Endothelial cell of hepatic sinusoid (primary cell): ENCODE measurements around the gene TBRG4.

Experiments used
- in situ Hi-C: cut with HindIII; loops from 2 replicates; pipeline ENCODE4 v1.10.0; 2017; ENCODE audit warnings: low sequenced_read_pairs

Gene TBRG4

DNA sequence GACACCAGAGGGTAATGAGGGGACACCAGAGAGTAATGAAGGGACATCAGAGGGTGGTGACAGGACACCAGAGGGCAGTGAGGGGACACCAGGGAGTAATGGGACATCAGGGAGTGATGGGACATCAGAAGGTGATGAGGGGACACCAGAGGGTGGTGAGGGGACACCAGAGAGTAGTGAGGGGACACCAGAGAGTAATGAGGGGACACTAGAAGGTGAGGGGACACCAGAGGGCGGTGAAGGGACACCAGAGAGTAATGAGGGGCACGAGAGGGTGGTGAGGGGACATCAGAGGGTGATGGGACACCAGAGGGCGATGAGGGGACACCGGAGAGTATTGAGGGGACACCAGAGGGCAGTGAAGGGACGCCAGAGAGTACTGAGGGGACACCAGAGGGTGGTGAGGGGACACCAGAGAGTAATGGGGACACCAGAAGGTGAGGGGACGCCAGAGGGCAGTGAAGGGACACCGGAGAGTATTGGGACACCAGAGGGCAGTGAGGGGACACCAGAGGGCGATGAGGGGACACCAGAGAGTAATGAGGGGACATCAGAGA is 33.3 kb downstream of the TBRG4 start:
- in situ Hi-C loops, result loop anchor here (5.0 kb wide), 1 partner anchor 41 kb away; no protein-coding TSS in a partner anchor

DNA sequence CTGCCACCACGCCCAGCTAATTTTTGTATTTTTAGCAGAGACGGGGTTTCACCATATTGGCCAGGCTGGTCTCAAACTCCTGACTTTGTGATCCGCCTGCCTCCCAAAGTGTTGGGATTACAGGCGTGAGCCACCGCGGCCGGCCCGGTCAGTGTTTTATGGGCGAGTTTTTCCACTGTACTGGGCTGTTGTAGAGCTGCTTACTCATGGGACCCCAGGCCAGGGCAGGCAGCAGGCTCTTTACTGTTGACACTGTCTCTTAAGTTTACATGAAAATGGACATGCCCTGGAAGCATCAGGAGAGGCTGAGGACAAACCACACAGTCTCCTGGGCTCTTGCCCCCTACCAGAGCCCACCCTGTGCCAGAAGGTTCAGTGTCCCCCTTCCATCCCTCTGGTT is 33.9 kb downstream of the TBRG4 start:
- in situ Hi-C loops, result loop anchor here (5.0 kb wide), 1 partner anchor 40 kb away; no protein-coding TSS in a partner anchor

DNA sequence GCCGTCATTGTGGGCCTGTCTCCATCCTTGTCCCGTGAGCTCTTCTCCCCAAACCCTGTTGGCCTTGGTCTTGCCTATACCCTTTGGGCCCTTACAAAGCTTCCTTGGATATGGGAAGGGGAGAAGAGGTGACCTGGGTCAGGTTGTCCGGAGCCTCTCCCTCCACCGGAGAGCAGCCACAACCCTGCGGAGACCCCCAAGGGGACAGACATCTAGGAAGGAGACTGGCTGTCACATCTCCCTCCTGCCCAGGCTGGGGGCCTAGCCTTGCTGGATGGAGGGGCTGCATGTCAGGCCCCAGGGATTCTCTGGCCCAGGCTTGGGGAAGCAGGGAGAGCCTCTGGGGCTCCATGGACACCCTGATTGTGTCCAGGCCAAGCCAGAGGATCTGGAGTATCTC is 34.6 kb downstream of the TBRG4 start:
- in situ Hi-C loops, result loop anchor here (5.0 kb wide), 1 partner anchor 40 kb away; no protein-coding TSS in a partner anchor

DNA sequence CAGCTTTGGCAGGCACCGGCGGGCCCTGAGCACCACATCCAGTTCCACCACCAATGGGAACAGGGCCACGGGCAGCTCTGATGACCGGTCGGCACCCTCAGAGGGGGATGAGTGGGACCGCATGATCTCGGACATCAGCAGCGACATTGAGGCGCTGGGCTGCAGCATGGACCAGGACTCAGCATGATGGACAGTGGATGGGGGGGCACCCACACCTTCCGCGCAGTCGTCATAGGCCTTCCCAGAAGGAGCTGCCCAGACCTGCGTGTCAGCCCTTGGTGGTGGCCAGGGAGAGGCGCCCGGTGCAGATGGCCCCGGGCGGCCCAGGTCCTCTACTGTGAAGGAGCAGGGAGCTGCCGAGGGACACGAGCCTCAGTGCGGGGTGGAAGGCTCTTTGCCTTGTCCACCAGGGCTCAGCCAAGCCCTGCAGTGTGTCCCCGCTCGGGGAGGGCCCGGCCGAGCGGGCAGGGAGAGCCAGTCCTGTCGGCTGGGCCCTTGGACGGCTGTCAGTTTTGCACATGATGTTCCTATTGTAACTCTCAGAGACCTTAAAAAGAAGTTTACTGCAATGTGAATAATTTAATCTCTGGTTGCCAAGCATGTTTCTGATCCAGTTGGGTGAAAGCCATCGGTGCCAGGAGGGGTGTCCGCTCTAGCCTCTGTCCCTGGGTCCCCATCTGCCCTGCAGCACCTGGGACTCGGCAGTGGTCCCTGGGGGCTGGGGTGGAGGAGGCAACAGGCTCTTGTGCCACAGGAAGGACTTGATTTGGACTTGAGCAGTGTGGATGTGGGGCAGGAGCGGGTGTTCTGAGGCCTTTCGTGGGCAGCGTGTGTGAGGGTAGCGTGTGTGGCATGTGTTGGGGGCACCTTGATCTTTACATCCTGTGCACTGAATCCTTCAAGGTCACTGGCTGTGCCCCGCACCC is 35.4 kb downstream of the TBRG4 start:
- in situ Hi-C loops, result loop anchor here (5.0 kb wide), 1 partner anchor 39 kb away; no protein-coding TSS in a partner anchor

DNA sequence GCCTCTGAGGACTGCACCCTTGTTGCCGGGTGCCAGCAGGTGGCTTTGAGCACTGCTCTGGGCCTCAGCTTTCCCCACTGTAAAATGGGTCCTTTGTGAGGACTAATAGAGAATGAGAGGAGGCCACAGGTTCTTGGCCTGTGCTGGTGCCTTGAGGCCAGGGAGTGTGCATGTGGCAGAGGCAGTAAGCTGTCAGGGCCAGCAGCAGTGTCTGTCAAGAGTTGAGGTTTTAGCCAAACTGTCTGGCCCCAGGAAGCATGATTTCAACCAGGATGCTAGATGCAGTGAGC is 36.2 kb downstream of the TBRG4 start:
- in situ Hi-C loops, result loop anchor here (5.0 kb wide), 1 partner anchor 38 kb away; no protein-coding TSS in a partner anchor

DNA sequence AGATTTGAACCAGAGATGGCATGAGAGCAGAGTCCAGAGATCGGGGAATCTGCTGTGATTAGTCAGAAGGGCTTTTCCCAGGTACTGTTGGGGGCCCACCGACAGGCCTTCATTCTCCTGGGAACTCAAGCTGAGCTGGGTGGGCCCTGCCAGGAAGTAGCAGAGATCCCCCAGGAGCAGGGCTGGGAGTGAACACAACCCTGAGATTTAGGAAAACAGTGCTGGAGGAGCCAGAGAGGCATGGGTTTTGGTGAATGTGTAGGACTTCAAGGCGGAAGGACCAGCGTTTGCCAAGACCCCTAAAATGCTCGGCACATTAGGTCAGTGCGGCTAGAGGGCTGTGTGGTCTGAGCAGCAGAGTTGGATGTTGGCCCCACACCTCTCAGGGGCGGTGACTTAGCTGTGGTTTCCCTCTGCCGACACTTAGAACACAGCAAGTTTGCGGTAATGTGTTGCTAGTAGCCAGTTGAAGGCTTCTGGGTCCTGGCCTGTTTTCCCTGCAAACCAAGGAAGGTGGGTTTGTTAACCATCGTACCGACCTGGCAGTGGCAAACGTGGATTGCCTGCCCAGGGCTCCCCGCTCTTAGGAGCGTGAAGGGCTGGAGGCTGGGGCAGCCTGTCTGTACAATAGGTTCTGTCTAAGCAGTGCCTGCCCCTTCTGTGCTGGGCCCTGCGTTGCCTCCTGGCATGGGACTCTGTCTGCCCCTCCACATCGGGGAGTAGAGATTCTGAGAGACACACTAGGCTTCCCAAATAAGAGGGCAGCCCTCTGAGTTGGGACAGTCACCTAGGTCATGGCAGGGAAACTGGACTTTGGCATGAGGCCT is 36.8 kb downstream of the TBRG4 start:
- in situ Hi-C loops, result loop anchor here (5.0 kb wide), 1 partner anchor 37 kb away; no protein-coding TSS in a partner anchor

DNA sequence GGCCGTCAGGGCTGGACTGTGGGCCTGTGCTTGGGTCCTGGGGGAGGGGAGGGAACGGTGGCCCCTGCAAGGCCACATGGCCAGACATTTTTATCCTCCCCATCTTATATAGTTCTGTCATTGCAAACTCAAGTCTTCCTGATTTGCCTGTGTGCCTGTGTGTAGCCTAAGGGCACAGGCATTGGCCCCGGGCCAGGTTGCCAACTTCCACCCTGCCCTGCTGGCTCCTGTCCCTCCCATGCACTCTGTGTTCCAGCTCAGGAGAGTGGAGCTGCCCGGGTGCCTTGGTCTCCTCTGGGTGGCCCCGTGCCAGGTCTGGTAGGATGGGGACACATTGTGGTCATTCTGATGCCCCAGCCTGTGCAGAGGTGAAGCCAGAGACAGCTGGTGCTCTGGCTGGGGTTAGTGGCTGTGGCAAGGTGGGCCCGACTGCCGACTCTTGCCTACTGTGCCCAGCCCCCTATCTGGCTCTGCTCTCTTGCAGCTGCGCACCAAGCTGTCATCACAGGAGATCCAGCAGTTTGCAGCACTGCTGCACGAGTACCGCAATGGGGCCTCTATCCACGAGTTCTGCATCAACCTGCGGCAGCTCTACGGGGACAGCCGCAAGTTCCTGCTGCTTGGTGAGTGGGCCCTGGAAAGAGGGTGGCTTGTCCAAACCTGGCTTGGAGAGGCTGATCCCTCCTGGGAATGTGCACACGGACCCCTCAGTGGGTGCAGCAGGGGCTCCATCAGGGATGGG is 37.5 kb downstream of the TBRG4 start:
- in situ Hi-C loops, result no loop called here

DNA sequence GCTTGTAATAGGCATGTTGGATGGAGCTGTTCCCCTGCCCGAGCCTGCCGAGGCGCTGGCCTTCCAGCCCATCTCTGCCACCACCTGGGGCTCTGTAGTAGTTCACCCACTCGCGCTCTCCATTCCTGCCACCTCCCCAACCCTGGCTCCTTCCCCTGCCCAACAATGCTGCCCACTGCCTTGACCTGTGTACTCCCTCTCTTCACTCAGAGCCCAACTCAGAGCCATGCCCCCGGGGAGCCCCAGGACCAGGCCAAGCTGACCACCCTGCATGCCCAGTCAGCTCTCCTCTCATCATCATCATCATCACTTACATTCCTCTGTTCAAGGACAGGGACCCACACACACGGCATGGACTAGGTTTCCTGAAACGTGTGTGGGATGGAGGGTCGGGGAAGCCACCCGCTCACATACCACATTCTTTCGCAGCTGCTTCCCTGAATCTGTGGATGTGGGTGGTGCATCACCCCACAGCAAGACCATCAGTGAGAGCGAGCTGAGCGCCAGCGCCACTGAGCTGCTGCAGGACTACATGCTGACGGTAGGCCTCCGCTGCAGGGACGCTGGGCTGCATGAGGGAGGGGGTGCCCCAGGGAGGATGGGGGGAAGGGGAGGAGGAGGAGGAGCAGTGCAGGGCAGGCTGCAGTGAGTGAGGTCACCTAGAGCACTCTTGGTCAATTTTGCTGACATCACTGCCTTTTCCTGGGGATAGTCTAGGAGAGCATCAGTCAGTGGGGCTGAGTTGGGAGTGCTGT is 38.3 kb downstream of the TBRG4 start:
- in situ Hi-C loops, result no loop called here

DNA sequence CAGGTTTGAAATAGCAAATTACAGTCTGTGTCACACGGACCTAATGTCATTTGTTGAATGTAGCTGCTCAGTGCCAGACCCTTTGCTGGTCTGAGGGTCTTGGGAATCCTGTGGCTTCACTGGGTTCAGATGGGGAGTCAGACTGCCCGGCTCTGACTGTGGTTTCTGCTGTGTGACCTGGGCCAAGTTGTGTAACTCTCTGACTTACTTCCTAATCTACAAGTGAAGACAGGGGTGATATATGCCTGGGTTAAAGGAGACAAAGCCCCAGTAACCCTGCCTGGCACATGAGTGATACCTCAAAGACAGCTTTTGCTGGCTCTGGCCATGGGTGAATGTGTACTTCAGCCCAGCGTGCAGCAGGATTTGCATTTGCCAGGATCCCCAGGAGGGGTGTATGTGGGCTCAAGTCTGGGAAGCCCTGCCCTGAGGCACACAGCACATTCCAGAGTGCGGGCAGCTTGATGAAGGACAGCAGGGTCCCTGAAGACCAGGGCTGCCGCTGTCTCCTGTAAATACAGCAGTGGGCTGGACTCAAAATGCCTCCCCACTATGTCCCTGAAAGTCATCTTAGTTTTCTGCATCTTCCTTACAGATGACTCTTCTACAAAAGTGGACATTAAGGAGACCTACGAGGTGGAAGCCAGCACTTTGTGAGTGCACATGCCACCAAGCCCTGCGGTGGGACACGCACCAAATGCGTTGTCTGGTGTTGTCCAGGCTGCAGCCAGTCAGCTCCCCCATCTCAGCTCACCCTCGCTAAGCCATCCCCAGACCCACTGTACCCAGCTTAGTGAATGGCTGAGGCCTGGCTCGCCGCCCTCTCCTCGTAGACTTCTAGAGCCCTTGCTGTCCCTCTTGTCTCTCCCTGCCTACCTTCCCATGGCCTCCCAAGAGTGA is 39.1 kb downstream of the TBRG4 start:
- in situ Hi-C loops, result no loop called here

DNA sequence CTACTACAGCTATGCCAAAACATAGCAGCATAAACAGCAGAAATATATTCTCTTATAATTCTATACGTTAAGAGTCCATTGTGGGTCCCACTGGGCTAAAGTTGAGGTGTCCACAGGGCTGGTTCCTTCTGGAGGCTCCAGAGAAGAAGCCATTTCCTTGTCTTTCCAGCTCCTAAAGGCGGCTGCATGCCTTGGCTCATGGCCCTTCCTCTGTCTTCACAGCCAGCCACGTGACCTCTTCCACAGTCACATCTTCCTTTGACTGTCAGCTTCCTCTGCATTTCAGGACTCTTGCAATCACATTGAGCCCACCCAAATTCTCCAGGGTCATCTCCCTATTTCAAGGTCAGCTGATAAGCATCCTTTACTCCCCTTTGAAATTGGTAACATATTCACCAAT is 40.0 kb downstream of the TBRG4 start:
- in situ Hi-C loops, result no loop called here

DNA sequence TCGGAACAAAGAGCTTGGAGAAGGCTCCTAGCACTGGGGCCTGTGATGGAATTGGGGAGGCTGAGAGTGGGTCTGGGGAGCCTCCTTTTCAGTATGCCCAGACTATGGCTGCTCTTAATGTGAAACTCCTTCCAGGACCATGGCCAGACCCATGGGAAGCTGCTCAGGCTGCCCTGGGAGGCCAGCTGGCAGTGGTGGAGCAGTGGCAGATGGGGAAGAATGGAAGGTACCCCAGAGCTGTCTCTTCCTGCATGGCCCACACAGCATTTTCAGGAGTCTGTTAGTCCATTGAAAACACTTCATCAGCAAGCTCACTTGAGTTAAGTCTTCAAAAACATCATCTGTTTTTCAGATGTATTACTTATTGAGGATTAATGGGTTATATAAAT is 41.2 kb downstream of the TBRG4 start:
- in situ Hi-C loops, result no loop called here

DNA sequence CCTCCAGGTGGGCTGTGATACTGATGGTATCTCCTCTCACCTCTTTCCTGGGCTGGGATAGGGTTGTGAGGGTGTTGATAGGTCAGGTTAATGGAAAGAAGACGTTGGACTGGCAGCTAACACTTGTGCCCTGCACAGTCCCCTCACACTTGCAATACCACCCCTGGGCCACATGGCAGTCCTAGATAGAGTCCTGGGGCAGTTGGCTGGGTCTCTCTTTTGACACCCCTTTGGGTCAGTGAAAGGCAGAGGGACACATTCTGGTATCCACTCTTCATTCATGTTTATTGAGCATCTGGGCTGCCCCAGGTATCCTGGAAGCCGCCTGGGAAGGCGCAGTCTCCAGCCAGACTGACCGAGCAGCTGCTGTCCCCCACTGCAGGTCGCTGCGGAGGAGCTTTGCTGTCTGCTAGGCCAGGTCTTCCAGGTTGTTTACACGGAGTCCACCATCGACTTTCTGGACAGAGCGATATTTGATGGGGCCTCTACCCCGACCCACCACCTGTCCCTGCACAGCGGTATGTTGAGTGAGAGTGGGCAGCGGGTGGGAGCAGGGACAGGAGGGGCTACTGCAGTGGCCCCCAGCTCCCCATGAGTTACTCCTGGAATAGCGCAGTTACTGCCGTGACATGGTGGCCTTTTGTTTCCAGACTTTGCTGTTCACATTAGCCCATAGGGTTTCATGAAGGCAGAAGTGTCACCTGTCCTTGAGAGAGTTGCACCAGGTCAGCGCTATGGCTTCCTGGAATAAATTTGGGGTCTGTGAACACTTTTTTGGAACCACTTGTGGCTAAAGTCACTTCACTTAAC is 41.8 kb downstream of the TBRG4 start:
- in situ Hi-C loops, result no loop called here

DNA sequence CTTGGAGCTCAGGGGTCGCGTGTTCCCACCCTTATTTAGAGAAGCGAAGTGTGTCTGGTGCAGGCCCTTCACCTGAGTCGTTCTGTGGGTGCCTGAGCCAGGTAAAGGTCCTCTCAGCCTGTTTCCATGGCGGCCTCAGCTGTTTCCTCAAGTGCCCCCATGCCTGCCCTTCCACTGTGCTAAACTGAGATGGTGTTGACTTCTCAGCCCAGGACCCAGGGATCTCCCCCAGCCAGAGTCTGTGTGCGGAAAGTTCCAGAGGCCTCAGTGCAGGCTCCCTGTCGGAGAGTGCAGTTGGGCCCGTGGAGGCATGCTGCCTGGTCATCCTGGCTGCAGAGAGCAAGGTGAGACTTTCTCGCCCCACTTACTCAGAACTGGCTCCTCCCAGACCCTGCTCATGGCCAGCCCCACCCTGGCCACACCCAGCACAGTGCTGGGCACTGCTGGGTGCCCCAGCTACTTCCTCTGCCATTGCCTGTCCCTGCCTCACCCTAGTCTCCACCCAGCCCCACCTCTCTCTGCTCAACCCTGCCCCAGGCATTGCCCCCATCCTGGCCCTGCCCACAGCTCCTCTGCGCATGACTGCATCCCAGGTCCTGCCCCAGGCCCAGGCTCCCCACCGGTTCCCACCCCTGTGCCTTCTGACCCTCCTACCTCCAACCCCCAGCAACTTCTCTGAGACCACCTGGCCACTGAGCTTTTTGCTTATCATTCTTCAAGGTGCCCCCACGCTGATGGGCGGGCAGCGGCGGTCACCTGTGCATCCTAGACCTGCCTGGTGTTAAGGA is 43.1 kb downstream of the TBRG4 start:
- in situ Hi-C loops, result no loop called here

DNA sequence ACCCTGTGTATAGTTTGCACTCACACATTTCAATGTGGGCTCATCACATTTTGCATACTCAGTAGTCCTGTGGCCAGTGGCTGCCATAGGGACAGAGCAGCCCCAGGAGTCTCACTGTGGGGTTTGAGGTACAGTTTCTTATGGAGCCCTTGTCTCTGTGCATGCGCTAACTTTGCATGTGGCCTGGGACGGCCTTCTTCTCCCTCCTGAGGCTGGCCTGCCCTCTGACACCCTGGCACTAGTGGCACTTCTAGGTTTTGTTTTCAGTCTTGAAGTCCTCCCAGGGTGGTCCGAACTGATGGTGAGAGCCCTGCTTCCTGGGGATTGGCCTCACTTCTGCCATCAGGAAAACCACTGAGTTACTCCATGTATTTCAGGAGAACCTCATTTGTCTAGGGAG is 43.9 kb downstream of the TBRG4 start:
- in situ Hi-C loops, result no loop called here

DNA sequence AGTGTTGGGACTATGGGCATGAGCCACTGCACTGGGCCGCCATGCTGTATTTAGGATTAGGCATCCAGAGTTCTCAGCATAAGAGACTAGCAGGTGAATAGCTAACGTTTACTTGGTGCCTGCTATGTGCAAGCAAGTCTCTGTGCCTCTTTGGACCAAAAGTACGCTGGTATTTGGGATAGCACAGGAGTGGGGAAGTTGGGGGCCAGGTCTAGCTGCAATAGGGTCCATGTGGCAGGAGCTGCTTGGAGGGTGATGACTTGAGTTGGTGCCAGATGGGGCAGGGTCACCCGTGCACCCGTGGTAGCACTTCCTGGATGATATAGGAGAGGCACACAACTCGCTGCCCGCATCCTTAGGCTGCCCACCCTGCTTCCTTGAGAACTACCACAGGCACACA is 45.1 kb downstream of the TBRG4 start:
- in situ Hi-C loops, result no loop called here

DNA sequence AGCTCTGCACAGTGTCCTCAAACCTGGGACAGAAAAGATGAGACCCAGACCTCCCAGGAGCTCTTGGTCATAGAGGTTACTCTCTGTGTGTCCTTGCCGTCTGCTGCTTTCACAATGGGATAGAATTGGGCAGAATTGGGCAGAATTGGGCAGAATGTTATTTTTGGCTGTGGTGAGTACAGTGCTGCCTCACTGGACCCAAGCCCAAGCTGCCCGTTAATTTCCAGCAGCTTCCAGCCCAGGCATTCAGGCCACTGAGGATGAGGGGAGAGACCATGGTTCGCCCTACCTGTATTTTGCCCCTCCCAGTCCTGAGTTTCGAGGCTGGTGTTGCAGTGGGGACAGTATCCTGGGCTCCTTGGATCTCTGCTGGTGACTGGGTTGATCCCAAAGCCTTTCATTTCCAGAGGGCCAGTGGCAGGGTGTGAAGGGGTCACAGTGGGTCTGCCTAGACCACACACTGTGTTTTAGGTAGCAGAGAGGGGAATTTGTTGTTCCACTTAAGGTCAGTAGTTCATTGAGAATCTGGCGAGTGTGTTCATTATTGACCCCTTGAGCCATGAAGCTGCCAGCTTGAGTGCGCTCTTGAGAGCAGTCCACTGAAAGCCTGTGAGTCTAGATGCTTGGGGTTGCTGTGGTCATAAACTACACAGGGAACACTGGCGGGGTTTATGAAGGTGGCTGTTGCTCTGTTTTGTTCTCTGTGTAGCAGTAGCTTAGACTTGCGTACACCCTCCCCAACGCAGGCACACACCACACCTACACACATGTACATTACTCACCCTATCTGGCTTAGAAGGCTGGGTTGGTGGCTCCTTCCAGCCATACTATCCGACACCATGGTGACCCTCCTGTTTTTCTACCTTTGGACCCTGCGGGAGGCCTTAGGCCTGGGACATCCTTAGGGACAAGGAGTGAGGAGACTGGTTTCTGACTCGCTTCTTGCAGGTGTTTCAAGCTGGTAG is 46.2 kb downstream of the TBRG4 start:
- in situ Hi-C loops, result no loop called here
